NCI-H1092 treated with DMSO at 0.1 percent for 48 hours (cell line): ENCODE results near the gene PTPRC.

ENCODE experiments used
- DNase-seq: peaks from one replicate; lab custom pipeline; 2025; lab: John Stamatoyannopoulos, UW

PTPRC gene

DNA sequence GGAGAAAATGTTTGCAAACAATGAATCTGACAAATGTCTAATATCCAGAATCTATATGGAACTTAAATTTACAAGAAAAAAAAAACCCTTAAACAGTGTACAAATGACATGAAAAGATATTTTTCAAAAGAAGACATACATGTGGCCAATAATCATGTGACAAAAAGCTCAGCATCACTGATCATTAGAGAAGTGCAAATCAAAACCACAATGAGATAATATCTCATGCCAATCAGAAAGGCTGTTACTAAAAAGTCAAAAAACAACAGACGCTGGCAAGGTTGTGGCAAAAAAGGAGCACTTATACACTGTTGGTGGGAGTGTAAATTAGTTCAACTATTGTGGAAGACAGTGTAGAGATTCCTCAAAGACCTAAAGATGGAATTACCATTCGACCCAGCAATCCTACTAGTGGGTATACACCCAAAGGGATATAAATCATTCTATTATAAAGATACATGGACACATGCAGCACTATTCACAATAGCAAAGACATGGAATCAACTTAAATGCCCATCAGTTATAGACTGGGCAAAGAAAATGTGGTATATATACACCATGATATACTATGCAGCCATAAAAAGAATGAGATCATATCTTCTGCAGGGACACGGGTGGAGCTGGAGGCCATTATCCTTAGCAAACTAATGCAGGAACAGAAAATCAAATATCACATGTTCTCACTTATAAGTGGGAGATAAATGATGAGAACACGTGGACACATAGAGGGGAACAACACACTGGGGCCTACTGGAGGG lies 123.2 kb downstream of the PTPRC start:
- DNase-seq, result no peak

DNA sequence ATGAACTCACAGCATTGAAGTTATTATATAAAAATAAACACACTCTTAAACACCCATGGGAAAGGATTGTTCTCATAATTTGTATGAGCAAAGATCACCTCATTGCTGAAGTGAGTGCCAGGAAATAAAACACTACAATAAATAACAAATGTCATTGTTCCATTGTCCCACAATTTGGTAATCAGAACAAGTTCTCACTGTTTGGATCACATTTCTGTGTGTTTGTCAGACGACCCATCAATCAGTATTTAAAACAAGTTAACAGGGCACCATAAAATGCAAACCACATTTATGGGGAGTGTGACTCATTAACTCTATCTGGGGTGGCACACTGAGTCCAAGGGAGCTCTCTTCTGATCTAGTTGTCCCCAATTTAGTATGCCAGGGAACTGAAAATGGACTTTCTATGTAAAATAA lies 124.5 kb downstream of the PTPRC start:
- no peak for DNase-seq

DNA sequence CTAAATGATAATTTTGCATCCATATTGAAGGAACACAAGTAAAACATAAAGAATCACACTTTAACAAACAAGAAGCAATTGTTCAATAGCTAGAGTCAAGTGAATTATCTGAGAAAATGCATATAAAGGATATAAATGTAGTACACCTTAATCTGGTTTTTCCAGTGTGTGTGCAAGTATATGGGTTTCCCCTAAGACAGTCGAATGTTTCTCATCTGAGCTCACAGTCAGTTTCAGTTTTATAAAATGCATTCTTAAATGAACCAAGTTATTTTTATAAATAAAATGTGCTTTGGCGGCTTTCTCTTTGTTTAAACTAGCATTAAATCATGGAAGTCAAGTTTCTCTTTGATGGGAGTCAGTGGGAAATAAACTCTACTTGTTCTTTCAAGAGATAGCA lies 125.9 kb downstream of the PTPRC start:
- no peak for DNase-seq

DNA sequence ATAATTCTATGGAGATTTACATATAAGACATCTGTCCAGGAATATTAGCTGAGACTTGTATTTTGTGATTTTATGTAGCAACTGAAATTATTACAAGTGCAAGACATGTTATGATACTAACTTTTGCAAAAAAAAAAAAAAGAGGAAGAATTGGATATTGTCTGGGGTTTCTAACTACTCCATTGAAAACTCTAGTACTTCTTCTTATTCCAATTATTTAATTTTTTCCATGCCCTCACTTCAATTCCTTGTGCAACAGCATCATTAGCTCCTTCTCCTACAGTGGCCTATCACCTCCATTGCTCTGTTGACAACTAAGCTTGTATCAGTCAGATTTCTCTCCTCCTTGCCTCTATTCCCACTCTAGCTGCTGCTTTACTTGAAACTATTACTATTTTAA lies 126.6 kb downstream of the PTPRC start:
- DNase-seq, result no peak

DNA sequence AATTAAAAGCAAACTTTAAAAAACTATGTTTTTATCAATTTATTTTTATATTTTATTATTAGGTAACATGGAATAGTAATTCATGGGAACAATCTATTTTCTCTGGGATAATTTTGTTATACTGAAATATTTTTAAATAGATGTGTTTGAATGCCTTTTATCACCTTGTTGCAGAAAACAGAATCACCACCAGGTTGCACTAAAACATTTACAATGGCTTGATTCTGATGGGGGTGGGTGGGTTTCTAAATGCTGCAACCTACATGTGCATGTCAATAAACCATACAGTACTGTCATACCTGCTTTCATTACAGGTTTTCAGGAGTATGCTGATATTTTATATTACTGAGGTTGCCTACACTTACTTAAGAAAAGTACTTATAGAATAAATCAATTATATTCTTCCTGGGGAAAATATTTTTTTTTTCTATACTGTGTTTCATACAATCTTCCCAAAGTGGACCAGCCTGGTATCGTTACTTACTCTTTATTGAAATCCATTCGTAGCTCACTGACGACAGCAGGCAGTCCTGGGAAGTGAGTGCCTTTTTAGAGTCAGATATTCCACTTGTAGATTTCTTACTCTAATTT lies 132.8 kb downstream of the PTPRC start:
- DNase-seq, result peak; percentile 4

DNA sequence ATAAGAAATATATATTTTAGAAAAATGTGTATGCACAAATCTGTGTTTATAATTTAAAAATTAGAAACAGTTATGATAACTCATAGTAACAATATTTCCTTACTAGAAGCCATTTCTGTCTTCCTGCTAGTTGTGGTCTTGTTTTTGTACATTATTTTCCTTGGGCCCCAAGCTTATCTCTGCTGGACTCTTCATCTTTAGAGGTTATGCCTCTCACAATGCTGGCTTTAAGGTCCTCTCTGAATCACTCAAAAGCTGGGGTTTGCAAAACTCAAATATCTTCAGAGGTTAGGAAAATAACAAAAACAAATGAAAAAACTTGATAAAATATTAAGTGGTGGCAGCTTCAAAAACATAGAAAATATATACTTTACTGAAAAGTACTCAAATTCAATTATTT lies 133.8 kb downstream of the PTPRC start:
- no peak for DNase-seq

DNA sequence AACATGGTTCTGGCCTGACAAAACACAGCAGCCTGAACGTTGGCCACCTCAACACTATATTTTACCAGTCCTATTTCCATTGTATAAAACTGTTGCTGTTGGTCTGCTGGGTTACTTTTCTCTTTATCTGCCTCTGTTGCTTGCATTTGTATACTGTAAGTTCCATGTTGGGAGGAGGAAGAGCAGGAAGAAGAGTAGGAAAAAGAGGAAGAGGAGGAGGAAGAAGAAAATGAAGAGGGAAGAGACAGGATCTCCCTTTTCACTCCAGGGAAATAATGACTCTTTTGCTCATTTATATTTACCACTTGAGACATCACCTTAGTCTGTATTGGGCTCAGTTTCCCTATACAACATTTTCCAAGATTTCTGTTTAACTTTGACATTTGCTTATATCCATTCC lies 134.2 kb downstream of the PTPRC start:
- DNase-seq, result no peak

DNA sequence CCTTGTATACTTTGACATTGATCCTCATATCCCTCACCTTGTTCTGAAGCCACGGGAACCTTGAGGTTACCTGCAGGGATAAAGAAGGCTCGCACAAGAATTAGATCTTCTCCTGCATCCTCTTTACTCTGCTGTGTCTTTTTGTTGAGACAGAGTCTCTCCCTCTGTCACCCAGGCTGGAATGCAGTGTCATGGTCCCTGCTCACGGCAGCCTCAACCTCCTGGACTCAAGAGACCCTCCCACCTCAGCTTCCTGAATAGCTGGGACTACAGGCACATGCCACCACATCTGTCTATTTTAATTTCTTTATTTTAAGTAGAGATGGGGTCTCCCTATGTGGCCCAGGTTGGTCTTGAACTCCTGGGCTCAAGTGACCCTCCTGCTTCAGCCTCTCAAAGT lies 134.7 kb downstream of the PTPRC start:
- no peak for DNase-seq

DNA sequence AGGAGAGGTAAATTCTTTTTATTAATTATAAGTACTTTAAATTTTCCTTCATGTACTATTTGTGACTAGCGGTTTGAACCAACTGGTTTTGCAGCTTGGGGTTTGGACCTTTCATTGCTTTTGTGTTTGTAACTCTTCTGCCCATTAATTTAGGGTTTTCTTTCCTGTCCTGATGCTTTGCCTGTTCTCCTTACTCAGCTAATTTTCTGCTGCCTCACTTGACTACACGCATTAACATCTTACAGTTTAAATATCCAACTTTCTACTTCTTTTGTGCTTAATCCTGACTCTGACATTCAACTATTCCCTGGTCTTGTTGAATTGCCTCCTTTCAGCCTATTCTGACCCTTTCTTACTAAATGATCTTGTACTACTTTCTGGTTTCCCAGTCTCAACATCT lies 135.6 kb downstream of the PTPRC start:
- no peak for DNase-seq

DNA sequence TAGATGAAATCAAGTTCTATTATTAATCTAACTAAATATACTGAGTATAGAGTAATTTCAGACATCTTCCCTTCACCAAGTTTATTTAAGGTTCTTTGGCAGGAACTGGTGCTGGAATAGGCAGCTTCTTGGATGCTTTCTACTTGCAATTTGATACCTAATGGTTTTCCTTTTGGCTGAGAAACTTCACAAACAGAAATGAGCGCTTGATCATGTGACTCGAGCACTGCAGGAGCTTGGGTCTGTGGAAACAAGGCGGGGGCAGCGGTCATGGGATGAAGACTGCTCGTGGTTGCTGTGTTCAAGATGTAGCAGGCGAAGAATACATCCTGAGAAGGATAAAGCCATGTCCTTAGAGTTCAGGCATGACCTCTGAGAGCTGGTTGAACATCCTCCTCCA lies 136.8 kb downstream of the PTPRC start:
- no peak for DNase-seq

DNA sequence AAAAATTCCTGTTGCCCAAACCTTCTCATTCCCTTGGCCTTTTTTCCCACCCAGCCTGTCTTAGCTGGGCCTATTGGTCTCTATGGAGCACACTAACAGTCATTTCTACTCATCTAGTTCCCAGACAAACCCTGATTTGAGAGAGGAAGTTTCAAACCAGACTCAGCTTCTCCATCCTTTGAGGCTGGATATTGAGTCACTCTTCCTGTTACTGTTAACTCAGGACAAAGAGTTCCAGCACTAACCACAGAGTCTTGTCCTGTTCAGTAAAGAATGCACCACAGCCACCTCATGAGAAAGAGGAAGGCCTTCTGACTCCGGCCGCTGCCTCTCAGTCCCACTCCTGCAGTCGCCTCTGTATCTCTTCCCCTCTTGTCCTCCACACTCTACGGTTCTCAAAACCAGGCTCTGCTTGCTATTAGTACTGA lies 137.8 kb downstream of the PTPRC start:
- DNase-seq, result no peak

DNA sequence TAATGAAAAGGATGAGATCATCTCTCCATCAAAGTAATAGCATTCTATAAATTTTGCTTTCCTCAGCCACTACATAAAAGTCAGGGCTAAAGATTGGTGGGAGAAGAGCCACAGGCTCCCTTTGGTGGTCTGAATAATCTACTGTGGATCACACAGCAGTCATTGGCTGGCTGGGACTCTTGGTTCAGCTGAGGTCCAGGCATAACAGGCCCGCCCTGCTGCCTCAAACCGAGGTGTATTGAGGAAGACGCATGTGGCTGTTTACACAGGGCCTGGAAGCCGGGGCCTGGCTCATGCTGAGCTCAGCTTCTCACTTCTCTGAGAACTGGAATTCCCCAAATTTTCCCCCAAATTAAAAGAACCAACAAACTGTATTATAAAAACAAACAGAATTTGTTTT lies 139.2 kb downstream of the PTPRC start:
- no peak for DNase-seq

DNA sequence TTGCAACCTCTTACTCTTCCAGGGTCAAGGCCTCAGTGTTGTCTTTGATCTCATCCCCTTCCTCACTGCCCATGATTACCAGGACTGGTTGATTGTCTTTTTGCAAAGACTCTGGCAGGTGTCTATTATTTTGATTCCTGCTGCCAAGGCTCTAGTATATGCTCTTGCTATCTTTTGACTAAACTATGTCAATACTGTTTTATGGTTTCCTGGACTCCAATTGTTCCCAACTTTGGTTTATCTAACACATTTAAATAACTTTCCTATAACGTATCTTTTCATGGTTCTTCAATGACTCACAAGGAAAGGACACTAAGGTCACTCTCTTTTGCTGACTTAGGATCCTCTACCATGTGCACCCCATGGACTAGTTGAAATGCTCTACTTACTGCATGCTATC lies 141.5 kb downstream of the PTPRC start:
- DNase-seq, result no peak

DNA sequence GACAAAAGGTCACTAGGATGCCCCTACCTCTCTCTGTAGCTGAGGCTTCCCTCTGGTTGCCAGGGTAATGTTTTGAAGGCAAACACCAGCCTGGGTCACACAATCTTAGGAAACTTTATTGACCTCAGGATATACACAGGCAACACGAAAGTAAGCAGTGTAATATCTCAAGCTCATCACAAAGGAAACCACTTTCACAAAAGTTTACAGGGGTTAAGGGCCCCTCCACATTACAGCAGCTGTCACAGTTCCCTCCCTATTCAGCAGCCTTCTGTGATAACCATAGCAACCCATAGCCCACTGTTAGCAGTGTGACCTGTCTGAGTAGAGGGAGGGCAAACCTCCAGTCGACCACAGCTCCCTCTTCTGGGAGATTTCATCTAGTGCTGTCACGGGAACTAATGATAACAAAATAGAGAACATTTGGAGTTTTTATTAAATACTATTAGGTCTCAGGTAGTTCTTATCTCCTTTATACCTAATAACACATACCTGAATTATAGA lies 149.8 kb downstream of the PTPRC start:
- no peak for DNase-seq

DNA sequence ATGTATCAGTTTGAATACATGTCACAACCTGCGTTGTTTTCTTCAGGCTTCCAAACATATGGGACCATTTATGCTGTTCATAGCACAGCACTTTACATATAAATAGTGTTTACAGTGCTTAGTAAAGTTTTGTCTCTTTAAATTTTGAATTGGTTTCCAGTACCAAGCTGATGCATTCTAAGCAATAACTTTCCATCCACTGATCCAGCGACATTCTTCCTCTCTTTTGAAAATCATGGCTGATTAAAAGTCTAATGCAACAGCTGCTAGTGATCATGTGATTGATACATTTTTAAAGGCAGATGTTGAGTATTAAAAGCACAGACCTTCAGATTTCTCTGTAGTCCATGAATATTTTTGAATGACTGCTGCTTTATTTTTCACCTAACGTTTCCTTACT lies 154.9 kb downstream of the PTPRC start:
- DNase-seq, result no peak

DNA sequence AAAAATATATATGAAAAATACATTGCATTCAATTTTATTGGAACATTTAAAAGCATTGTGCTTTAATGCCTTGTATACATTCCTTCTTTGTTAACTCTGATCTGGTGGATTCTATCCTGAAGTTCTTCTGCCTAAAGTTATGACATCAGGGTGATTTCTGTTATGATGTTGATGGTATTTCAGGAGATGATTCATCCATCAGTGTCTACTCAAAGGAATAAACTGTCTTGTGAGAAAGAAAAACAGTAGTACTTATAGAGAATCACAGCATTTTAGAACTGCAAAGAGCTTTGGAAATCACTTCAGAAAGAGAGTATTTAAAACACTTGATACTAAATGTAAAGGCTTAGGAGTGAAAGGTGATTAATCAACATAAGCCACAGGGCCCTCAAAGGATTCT lies 155.7 kb downstream of the PTPRC start:
- no peak for DNase-seq

DNA sequence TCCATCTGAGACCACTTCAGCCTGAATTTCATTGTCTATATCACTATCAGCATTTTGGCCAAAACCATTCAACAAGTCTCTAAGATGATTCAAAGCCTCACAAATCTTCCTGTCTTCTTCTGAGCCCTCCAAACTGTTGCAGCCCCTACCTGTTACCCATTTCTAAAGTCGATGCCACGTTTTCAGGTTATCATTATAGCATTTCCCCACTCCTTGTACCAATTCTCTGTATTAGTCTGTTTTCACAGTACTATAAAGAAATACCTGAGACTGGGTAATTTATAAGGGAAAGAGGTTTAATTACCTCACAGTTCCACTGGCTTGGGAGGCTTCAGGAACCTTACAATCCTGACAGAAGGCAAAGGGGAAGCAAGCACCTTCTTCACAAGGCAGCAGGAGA lies 158.8 kb downstream of the PTPRC start:
- DNase-seq, result no peak

DNA sequence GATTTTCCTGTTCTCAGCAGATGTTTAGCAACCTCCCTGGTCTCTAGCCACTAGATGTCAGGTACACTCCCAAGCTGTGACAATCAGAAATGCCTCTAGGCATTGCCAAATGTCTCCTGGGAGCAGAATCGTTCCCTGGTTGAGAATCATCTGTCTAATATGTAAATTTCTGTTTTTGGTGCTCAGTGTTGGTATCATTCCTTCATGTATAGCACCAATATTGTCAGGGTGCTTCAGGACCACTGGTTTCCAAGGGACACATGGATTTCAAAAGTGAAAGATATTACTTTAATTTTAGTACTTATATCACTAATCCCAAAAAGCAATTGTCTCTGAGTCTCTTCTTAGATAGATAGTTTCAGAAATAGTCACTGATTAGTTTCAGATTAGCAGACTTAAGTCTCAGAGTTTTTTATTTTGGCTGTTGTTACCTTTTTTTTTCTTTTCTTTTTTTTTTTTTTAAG lies 160.1 kb downstream of the PTPRC start:
- DNase-seq, result no peak

DNA sequence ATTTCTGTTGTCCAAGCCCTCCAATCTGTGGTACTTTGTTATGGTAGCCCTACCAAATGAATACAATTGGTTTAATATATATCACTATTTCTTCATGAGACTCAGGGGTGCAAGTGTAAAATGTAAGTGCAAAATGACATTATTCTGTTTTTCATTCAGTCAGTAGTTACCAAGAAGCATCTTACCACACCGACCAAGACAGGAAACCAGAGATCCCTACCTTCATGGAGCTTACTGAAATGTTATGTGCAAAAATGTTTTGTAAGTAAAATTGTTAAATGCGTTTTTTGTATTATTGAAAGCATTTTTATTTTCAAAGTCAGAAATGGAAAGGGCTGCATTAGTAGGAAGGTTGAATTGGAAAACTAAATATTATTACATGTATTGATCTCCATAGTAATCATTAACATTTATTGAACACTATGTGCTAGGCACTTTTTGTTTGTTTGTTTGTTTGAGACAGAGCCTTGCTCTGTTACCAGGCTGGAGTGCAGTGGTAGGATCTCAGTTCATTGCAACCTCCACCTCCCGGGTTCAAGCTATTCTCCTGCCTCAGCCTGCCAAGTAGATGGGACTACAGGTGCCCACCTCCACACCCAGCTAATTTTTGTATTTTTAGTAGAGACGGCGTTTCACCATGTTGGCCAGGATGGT lies 166.8 kb downstream of the PTPRC start:
- no peak for DNase-seq

DNA sequence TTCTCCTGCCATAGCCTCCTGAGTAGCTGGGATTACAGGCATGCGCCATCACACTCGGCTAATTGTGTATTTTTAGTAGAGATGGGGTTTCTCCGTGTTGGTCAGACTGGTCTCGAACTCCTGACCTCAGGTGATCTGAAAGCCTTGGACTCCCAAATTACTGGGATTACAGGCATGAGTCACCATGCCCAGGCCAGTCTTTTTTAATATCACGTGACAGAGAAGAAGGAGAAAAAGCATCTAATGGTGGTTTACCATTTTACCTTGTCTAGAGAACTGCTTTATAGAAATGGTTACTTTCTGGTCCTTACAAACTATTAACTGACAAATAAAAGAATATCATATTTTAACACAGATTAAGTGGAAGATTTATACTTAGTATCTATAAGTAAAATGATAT lies 168.0 kb downstream of the PTPRC start:
- no peak for DNase-seq
